K562 (cell line): ENCODE data around the gene ACAP3.

Experiments
- CHCHD3 ChIP-seq: fragments of 250-450 bp; sonication (Bioruptor Pico); IDR thresholded peaks from 2 replicates; pipeline ENCODE4 v2.1.2; 2022; ENCODE audit warnings: mild to moderate bottlenecking
- EZH2 ChIP-seq: IDR thresholded peaks from 2 replicates; pipeline ENCODE4 v1.6.1; 2012; ENCODE audit warnings: low read depth, mild to moderate bottlenecking, inconsistent platforms, low read length, borderline replicate concordance
- IFI16 ChIP-seq: fragments of 250-450 bp; sonication (Bioruptor Pico); IDR thresholded peaks from 2 replicates; pipeline ENCODE4 v2.1.2; 2022; ENCODE audit warnings: mild to moderate bottlenecking, inconsistent platforms
- IRF2 ChIP-seq: sonication (generic); formaldehyde crosslinking; IDR thresholded peaks from 2 replicates; pipeline ENCODE4 v1.8.1; 2022; ENCODE audit warnings: mild to moderate bottlenecking, missing genetic modification reagents
- MYC ChIP-seq, 2 experiments: fragments of 250-450 bp in 1 of 2; sonication (Bioruptor Pico) in 1 of 2; IDR thresholded peaks; 2 replicates each; pipeline versions ENCODE4 v1.5.1 to v1.6.1; 2012 to 2021; ENCODE audit warnings: low read depth in 2 of 2, borderline replicate concordance in 1 of 2, improper control_type of control experiment in 1 of 2, low read length in 1 of 2, mild to moderate bottlenecking in 1 of 2, moderate library complexity in 1 of 2
- POLR2A ChIP-seq: fragments of 450-650 bp; conservative IDR thresholded peaks from 2 replicates; pipeline ENCODE4 v1.6.1; 2016
- POLR2AphosphoS5 ChIP-seq: IDR thresholded peaks from 2 replicates; pipeline ENCODE4 v1.6.1; 2011; ENCODE audit warnings: mild to moderate bottlenecking, low read depth, low read length, moderate library complexity; ENCODE audit not compliant: control insufficient read depth, insufficient read depth
- TAF1 ChIP-seq: IDR thresholded peaks from 2 replicates; pipeline ENCODE4 v1.6.1; 2011; ENCODE audit warnings: mild to moderate bottlenecking, low read length, moderate library complexity; ENCODE audit not compliant: insufficient read depth, control insufficient read depth, severe bottlenecking; ENCODE audit errors: extremely low read depth
- ZFP36 ChIP-seq: fragments of 150-350 bp; IDR thresholded peaks from 2 replicates; pipeline ENCODE4 v1.6.1; 2018; ENCODE audit warnings: low read length, low read depth; ENCODE audit not compliant: partially characterized antibody
- TF ChIP-seq, protein P1 (sequence below): fragments of 250-450 bp; sonication (Bioruptor Pico); IDR thresholded peaks from 2 replicates; pipeline ENCODE4 v1.4.0; 2020; ENCODE audit warnings: mild to moderate bottlenecking
- TF ChIP-seq, protein P2 (sequence below): fragments of 450-650 bp; IDR thresholded peaks from 2 replicates; pipeline ENCODE4 v1.6.1; 2016; ENCODE audit warnings: antibody characterized with exemption

DNA sequence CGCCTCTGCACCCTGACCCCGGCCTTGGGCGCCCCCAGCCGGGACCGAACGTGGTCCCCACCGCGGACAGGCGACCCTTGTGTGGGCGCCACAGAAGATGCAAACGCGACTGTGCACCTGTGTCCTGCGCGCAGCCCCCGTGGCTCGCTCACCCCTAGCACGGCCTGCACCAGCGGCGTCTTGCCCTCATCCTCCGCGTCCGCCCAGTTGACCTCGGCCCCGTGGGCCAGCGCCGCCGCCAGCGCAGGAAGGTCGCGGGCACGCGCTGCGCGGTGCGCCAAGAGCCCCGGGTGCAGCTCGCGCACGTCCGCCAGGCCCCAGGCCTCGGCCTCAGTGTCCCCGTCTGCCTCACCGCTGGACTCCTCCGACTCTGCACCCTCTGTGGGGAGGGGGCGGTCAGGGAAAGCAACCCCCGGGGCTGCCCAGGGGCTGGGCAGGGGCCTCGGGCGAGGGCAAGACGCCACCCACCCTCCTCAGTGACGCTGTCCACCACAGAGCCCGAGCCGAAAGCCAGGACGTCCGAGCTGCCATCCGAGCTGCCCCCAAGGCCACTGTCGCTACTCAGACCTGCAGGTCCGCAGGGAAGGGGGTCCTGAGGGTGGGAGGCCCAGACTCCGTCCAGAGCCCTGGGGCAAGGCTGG is 13.4 kb downstream of the ACAP3 start:
- TF ChIP-seq, protein P1, sequence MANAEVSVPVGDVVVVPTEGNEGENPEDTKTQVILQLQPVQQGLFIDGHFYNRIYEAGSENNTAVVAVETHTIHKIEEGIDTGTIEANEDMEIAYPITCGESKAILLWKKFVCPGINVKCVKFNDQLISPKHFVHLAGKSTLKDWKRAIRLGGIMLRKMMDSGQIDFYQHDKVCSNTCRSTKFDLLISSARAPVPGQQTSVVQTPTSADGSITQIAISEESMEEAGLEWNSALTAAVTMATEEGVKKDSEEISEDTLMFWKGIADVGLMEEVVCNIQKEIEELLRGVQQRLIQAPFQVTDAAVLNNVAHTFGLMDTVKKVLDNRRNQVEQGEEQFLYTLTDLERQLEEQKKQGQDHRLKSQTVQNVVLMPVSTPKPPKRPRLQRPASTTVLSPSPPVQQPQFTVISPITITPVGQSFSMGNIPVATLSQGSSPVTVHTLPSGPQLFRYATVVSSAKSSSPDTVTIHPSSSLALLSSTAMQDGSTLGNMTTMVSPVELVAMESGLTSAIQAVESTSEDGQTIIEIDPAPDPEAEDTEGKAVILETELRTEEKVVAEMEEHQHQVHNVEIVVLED (CRISPR knock-in tag): no peak
- TF ChIP-seq IRF2 (CRISPR knock-in tag) (no peak), EZH2 (no peak), POLR2AphosphoS5 (no peak), POLR2A (no peak), MYC (IDR thresholded peaks at IDR 0.05; ENCODE audit: low read depth, low read length) (no peak), MYC (CRISPR knock-in tag; IDR thresholded peaks at IDR 0.05; ENCODE audit: borderline replicate concordance, low read depth) (no peak), ZFP36 (no peak), CHCHD3 (CRISPR knock-in tag) (no peak), IFI16 (CRISPR knock-in tag) (no peak), TAF1 (no peak)
- TF ChIP-seq, protein P2, sequence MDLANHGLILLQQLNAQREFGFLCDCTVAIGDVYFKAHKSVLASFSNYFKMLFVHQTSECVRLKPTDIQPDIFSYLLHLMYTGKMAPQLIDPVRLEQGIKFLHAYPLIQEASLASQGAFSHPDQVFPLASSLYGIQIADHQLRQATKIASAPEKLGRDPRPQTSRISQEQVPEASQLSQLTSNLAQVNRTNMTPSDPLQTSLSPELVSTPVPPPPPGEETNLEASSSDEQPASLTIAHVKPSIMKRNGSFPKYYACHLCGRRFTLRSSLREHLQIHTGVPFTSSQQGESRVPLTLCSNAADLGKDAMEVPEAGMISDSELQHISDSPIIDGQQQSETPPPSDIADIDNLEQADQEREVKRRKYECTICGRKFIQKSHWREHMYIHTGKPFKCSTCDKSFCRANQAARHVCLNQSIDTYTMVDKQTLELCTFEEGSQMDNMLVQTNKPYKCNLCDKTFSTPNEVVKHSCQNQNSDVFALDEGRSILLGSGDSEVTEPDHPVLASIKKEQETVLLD: no peak
